D721Med (cell line): ENCODE results near the gene HIVEP3.

ENCODE experiments used
- DNase-seq: peaks from one replicate; pipeline ENCODE4 v3.0.0; 2011; ENCODE audit warnings: low spot score; ENCODE audit not compliant: insufficient read length
- FAIRE-seq: peaks from 2 replicates; lab custom pipeline; 2011; peaks lifted over from hg19 to GRCh38; lab: Jason Lieb, UNC
- CTCF ChIP-seq: IDR thresholded peaks from 2 replicates; pipeline ENCODE4 v1.5.1; 2012; ENCODE audit warnings: mild to moderate bottlenecking, control low read depth; ENCODE audit not compliant: insufficient read depth; ENCODE audit errors: missing control alignments

The HIVEP3 gene

GRCh38 chr1:41500781-41501518 is 417.8 kb downstream of the HIVEP3 start:
- FAIRE-seq (no peak), DNase-seq (no peak)
- no peak for TF ChIP-seq CTCF

- no peak for TF ChIP-seq CTCF
- FAIRE-seq = no peak
- DNase-seq = no peak
Observed at GRCh38 chr1:41500378-41500777, 418.3 kb downstream of the HIVEP3 start.

GRCh38 chr1:41499591-41499990 is 419.1 kb downstream of the HIVEP3 start:
- TF ChIP-seq CTCF = no peak
- DNase-seq (no peak), FAIRE-seq (no peak)

GRCh38 chr1:41498804-41499203 is 419.9 kb downstream of the HIVEP3 start:
- no peak for FAIRE-seq
- DNase-seq = no peak

GRCh38 chr1:41498391-41498790 is 420.3 kb downstream of the HIVEP3 start:
- FAIRE-seq = no peak
- no peak for TF ChIP-seq CTCF

More at GRCh38 chr1:41498804-41499203, 419.9 kb downstream of the HIVEP3 start:
- no peak for TF ChIP-seq CTCF

GRCh38 chr1:41497461-41498030 is 421.2 kb downstream of the HIVEP3 start:
- no peak for FAIRE-seq

More at GRCh38 chr1:41498391-41498790, 420.3 kb downstream of the HIVEP3 start:
- DNase-seq = no peak

More at GRCh38 chr1:41497461-41498030, 421.2 kb downstream of the HIVEP3 start:
- no peak for TF ChIP-seq CTCF
- no peak for DNase-seq
